Endothelial cell of umbilical vein (primary cell): Measurements from ENCODE around the gene IST1. TPM values are rescaled to one million over a fixed set of nuclear protein-coding genes. Genes with fewer than 3 reads are reported as not detected.

ENCODE experiments used
- BruUV-seq: library from RNA; stranded (reverse); fragments of 400-500 nt; replicated peaks from 2 replicates; lab custom pipeline; 2021; lab: Mats Ljungman, UMichigan
- CTCF ChIA-PET: fragments of 300-600, 350-600 bp; sonication (Branson Sonifier 250); formaldehyde crosslinking; loops from one replicate; lab custom pipeline; 2021; ENCODE audit warnings: antibody characterized with exemption, inconsistent platforms; lab: Charles Lee
- POLR2A ChIA-PET: fragments of 300-600, 350-600 bp; sonication (Branson Sonifier 250); formaldehyde crosslinking; loops from one replicate; lab custom pipeline; 2021; ENCODE audit warnings: antibody characterized with exemption, inconsistent platforms; lab: Charles Lee
- DNase-seq: peaks from one replicate; pipeline ENCODE4 v3.0.0-alpha.2; 2011; ENCODE audit warnings: low read depth, low spot score
- FAIRE-seq: peaks from 2 replicates; lab custom pipeline; 2011; peaks lifted over from hg19 to GRCh38; lab: Jason Lieb, UNC
- H2AFZ ChIP-seq: 2 replicates; pipeline ENCODE4 v1.6.0; 2012; ENCODE audit warnings: low read depth, low read length, control low read depth, inconsistent platforms
- H3K27ac ChIP-seq: 2 replicates; pipeline ENCODE4 v1.5.1; 2011; ENCODE audit warnings: low read depth, mild to moderate bottlenecking, control low read depth, low read length, moderate library complexity; ENCODE audit not compliant: insufficient read depth
- H3K27me3 ChIP-seq, 2 experiments: 2 replicates each; pipeline versions ENCODE4 v1.6.0 to v1.6.1; 2011; ENCODE audit warnings: low read length in 2 of 2, mixed read lengths in 1 of 2; ENCODE audit not compliant: control insufficient read depth in 2 of 2, insufficient read depth in 2 of 2
- H3K36me3 ChIP-seq, 2 experiments: 2 replicates in 1 of 2; 3 replicates in 1 of 2; pipeline ENCODE4 v1.5.1; 2011; ENCODE audit warnings: low read length in 2 of 2, mild to moderate bottlenecking in 1 of 2, moderate library complexity in 1 of 2; ENCODE audit not compliant: control insufficient read depth in 2 of 2, insufficient read depth in 2 of 2; ENCODE audit errors: extremely low read depth in 1 of 2
- H3K4me1 ChIP-seq: 3 replicates; pipeline ENCODE4 v1.5.1; 2011; ENCODE audit warnings: mild to moderate bottlenecking, low read length; ENCODE audit not compliant: control insufficient read depth, insufficient read depth; ENCODE audit errors: extremely low read depth
- H3K4me2 ChIP-seq: 2 replicates; pipeline ENCODE4 v1.6.1; 2011; ENCODE audit warnings: low read length, control low read depth, mixed read lengths; ENCODE audit not compliant: insufficient read depth
- H3K4me3 ChIP-seq, 3 experiments: fragments of 200-600 bp in 1 of 3; sonication (generic), shearing (Covaris generic) in 1 of 3; replicated peaks in 1 of 3; 2 replicates each; pipeline ENCODE4 v1.5.1; 2011 to 2016; ENCODE audit warnings: control low read depth in 3 of 3, low read length in 3 of 3, mild to moderate bottlenecking in 2 of 3, inconsistent platforms in 1 of 3, low read depth in 1 of 3, moderate library complexity in 1 of 3; ENCODE audit not compliant: insufficient read depth in 1 of 3
- H3K79me2 ChIP-seq: 2 replicates; pipeline ENCODE4 v1.6.0; 2012; ENCODE audit warnings: low read length, inconsistent platforms; ENCODE audit not compliant: control insufficient read depth, insufficient read depth
- H3K9ac ChIP-seq: replicated peaks from 2 replicates; pipeline ENCODE3; 2011; ENCODE audit warnings: low read length, control low read depth; ENCODE audit not compliant: insufficient read depth; ENCODE audit errors: extremely low read depth
- H3K9me1 ChIP-seq: replicated peaks from 3 replicates; pipeline ENCODE4 v1.6.0; 2011; ENCODE audit warnings: mild to moderate bottlenecking, low read length; ENCODE audit not compliant: control insufficient read depth, insufficient read depth; ENCODE audit errors: extremely low read depth
- H3K9me3 ChIP-seq: replicated peaks from 2 replicates; pipeline ENCODE4 v1.5.1; 2012; ENCODE audit warnings: low read length, inconsistent platforms; ENCODE audit not compliant: control insufficient read depth, insufficient read depth
- H4K20me1 ChIP-seq: replicated peaks from 2 replicates; pipeline ENCODE3; 2011; ENCODE audit warnings: mild to moderate bottlenecking, low read length; ENCODE audit not compliant: control insufficient read depth, insufficient read depth; ENCODE audit errors: extremely low read depth
- CTCF ChIP-seq, 2 donors: IDR thresholded peaks; 1 replicate in 1 of 2; 2 replicates in 1 of 2; pipeline ENCODE4 v1.5.1; 2011; ENCODE audit warnings: low read length in 2 of 2, mild to moderate bottlenecking in 2 of 2, moderate library complexity in 2 of 2, control low read depth in 1 of 2, inconsistent platforms in 1 of 2, low read depth in 1 of 2; ENCODE audit not compliant: insufficient read depth in 1 of 2; ENCODE audit errors: extremely low read depth in 1 of 2
- FOS ChIP-seq: IDR thresholded peaks from 2 replicates; pipeline ENCODE4 v1.6.1; 2011; ENCODE audit warnings: mild to moderate bottlenecking, low read length, moderate library complexity, borderline replicate concordance; ENCODE audit not compliant: insufficient read depth
- GATA2 ChIP-seq: IDR thresholded peaks from 2 replicates; pipeline ENCODE4 v1.7.0; 2011; ENCODE audit warnings: low read depth, mild to moderate bottlenecking, moderate library complexity, mixed read lengths, low read length; ENCODE audit not compliant: insufficient read length, insufficient read depth
- JUN ChIP-seq: IDR thresholded peaks from 2 replicates; pipeline ENCODE4 v1.6.1; 2011; ENCODE audit warnings: borderline replicate concordance, low read depth; ENCODE audit not compliant: insufficient read length, insufficient read depth
- MAX ChIP-seq: IDR thresholded peaks from 2 replicates; pipeline ENCODE4 v1.6.1; 2011; ENCODE audit not compliant: insufficient read depth, insufficient read length
- MYC ChIP-seq: IDR thresholded peaks from one replicate; pipeline ENCODE4 v1.6.1; 2011; ENCODE audit warnings: mild to moderate bottlenecking, low read depth, low read length
- POLR2A ChIP-seq: IDR thresholded peaks from 2 replicates; pipeline ENCODE4 v1.6.1; 2012; ENCODE audit warnings: low read depth, mild to moderate bottlenecking, control low read depth, low read length
- dilution Hi-C: fragments of 300-500 bp; cut with MboI; formaldehyde crosslinking; loops from one replicate; pipeline ENCODE4 v1.15.0; 2019; ENCODE audit warnings: low sequenced_read_pairs; ENCODE audit not compliant: extremely low pct_ligation_motif_present
- intact Hi-C: fragments of 100-400 bp; cut with micrococcal nuclease; formaldehyde crosslinking; loops from one replicate; pipeline ENCODE4 v1.10.0; 2022
- polyA plus RNA-seq, 4 experiments: library from polyadenylated mRNA; depleted of rRNA in 3 of 4; stranded (reverse) in 3 of 4; unstranded in 1 of 4; fragments of >200 nt; gene quantifications; 2 replicates each; pipeline versions ENCODE4 v1.2.1 to v1.2.3, GENCODE V29; 2011 to 2012; ENCODE audit warnings: missing spikeins in 1 of 4
- total RNA-seq: library from RNA; stranded (reverse); gene quantifications from 2 replicates; pipeline ENCODE4 v1.2.3, GENCODE V29; 2021

Gene IST1
- total and polyA plus RNA-seq, 2 donors (not counting 3 experiments of a cell fraction or from before 2014, with no cell fraction given): 145 to 165 TPM

GRCh38 chr16:71869089-71869488, 26.2 kb upstream of the IST1 start:
- dilution Hi-C loops: no loop called here
- H2AFZ ChIP-seq: no peak overlapping the region
- POLR2A ChIA-PET: no interaction called here
- no peaks in the 10 kb centered on the region for H3K27me3 ChIP-seq
- DNase-seq (no peak), FAIRE-seq (no peak)
- H3K79me2 ChIP-seq: no peaks in the 10 kb centered on the region
- no peaks in the 10 kb centered on the region for H3K9me3 ChIP-seq
- no peaks in the 10 kb centered on the region for H4K20me1 ChIP-seq
- H3K9me1 ChIP-seq: no peaks in the 10 kb centered on the region
- intact Hi-C loops: no loop called here
- peaks cover 2 to 10% of the 10 kb centered on the region in 2 experiments for H3K36me3 ChIP-seq
- H3K4me3 ChIP-seq: no peak overlapping the region
- CTCF ChIA-PET: no interaction called here
- H3K4me2 ChIP-seq: no peak overlapping the region
- H3K9ac ChIP-seq: no peak overlapping the region
- BruUV-seq: no TSS peak
- TF ChIP-seq CTCF (IDR thresholded peaks at IDR 0.05; ENCODE audit: extremely low read depth in 1 of 2, insufficient read depth in 1 of 2, low read depth in 1 of 2, low read length in 2 of 2) (no peak), POLR2A (no peak), JUN (no peak), MYC (no peak), FOS (no peak), GATA2 (no peak), MAX (no peak)
- H3K27ac ChIP-seq: no peak overlapping the region
- no peaks in the 10 kb centered on the region for H3K4me1 ChIP-seq
